NCI-H748 treated with DMSO at 0.1 percent for 48 hours (cell line): ENCODE results near the gene OR5H14.

Source experiments
- DNase-seq: peaks from one replicate; lab custom pipeline; 2025; lab: John Stamatoyannopoulos, UW

Gene OR5H14

GRCh38 chr3:98199020-98199419 is 51.7 kb downstream of the OR5H14 start:
- no peak for DNase-seq
